H1 (cell line): ENCODE results near the gene HOXD10. TPM values are rescaled to one million over a fixed set of nuclear protein-coding genes. Genes with fewer than 3 reads are reported as not detected.

Experiments used
- CTCF ChIA-PET: fragments of 300-600 bp; sonication (Branson Sonifier 250); formaldehyde crosslinking; loops from one replicate; lab custom pipeline; 2021; ENCODE audit not compliant: partially characterized antibody; lab: Charles Lee
- POLR2A ChIA-PET: fragments of 300-600 bp; sonication (Branson Sonifier 250); formaldehyde crosslinking; loops from one replicate; lab custom pipeline; 2021; ENCODE audit warnings: inconsistent platforms; ENCODE audit not compliant: partially characterized antibody; lab: Charles Lee
- DNase-seq, 2 experiments: peaks; one replicate each; pipeline versions ENCODE4 v3.0.0 to v3.0.0-alpha.2; 2010 to 2022; ENCODE audit warnings: low spot score in 2 of 2, low read depth in 1 of 2, mixed read lengths in 1 of 2
- FAIRE-seq: peaks from 2 replicates; lab custom pipeline; 2011; peaks lifted over from hg19 to GRCh38; lab: Jason Lieb, UNC
- H2AFZ ChIP-seq: 2 replicates; pipeline ENCODE4 v1.8.1; 2012; ENCODE audit warnings: low read length, inconsistent platforms
- H2AK5ac ChIP-seq: 2 replicates; pipeline ENCODE4 v1.6.1; 2013; ENCODE audit warnings: low read depth, low read length
- H2BK120ac ChIP-seq: replicated peaks from 2 replicates; pipeline ENCODE3; 2013; ENCODE audit warnings: low read depth, low read length, inconsistent platforms
- H2BK12ac ChIP-seq: 2 replicates; pipeline ENCODE4 v1.6.1; 2013; ENCODE audit warnings: low read depth, low read length
- H2BK15ac ChIP-seq: 2 replicates; pipeline ENCODE4 v1.6.1; 2013; ENCODE audit warnings: low read length
- H2BK20ac ChIP-seq: 2 replicates; pipeline ENCODE4 v1.6.1; 2013; ENCODE audit warnings: low read length
- H2BK5ac ChIP-seq: 2 replicates; pipeline ENCODE4 v1.6.1; 2013; ENCODE audit warnings: low read depth, low read length
- H3K14ac ChIP-seq: 2 replicates; pipeline ENCODE4 v1.6.1; 2013; ENCODE audit warnings: inconsistent platforms; ENCODE audit not compliant: insufficient read length
- H3K18ac ChIP-seq: 2 replicates; pipeline ENCODE4 v1.6.1; 2013; ENCODE audit warnings: low read length; ENCODE audit errors: extremely low read depth
- H3K23ac ChIP-seq: 2 replicates; pipeline ENCODE4 v1.6.1; 2013; ENCODE audit warnings: inconsistent platforms; ENCODE audit not compliant: insufficient read length
- H3K23me2 ChIP-seq: 2 replicates; pipeline ENCODE4 v1.6.1; 2013; ENCODE audit warnings: low read depth, low read length
- H3K27ac ChIP-seq: 2 replicates; pipeline ENCODE4 v1.6.1; 2011; ENCODE audit warnings: low read depth, low read length, inconsistent platforms
- H3K27me3 ChIP-seq, 4 experiments: replicated peaks in 1 of 4; 1 replicate in 1 of 4; 2 replicates in 3 of 4; pipeline versions ENCODE4 v1.6.1 to v1.8.1; 2011 to 2013; ENCODE audit warnings: low read length in 3 of 4, mild to moderate bottlenecking in 3 of 4, inconsistent platforms in 2 of 4, mixed read lengths in 2 of 4, moderate library complexity in 1 of 4; ENCODE audit not compliant: control insufficient read depth in 3 of 4, insufficient read depth in 3 of 4; ENCODE audit errors: extremely low read depth in 1 of 4
- H3K36me3 ChIP-seq, 4 experiments: 2 replicates each; pipeline versions ENCODE4 v1.6.1 to v1.8.1; 2011 to 2013; ENCODE audit warnings: mild to moderate bottlenecking in 4 of 4, low read length in 3 of 4, moderate library complexity in 2 of 4, control low read depth in 1 of 4, inconsistent platforms in 1 of 4; ENCODE audit not compliant: insufficient read depth in 4 of 4, control insufficient read depth in 2 of 4
- H3K4ac ChIP-seq: replicated peaks from 2 replicates; pipeline ENCODE3; 2013; ENCODE audit warnings: low read length, low read depth, mixed read lengths, inconsistent platforms; ENCODE audit not compliant: insufficient read length
- H3K4me1 ChIP-seq, 4 experiments: replicated peaks in 1 of 4; 1 replicate in 1 of 4; 2 replicates in 3 of 4; pipeline versions ENCODE4 v1.6.1 to v1.8.1; 2011 to 2013; ENCODE audit warnings: low read length in 3 of 4, inconsistent platforms in 2 of 4, mixed read lengths in 1 of 4; ENCODE audit not compliant: insufficient read depth in 4 of 4, control insufficient read depth in 3 of 4
- H3K4me2 ChIP-seq, 2 experiments: 2 replicates each; pipeline versions ENCODE4 v1.6.1 to v1.8.1; 2011 to 2013; ENCODE audit warnings: low read depth in 2 of 2, low read length in 2 of 2, control low read depth in 1 of 2, inconsistent platforms in 1 of 2, mild to moderate bottlenecking in 1 of 2; ENCODE audit not compliant: insufficient read depth in 1 of 2
- H3K4me3 ChIP-seq, 4 experiments: fragments of 200-600, 300-600 bp in 1 of 4; sonication (generic), shearing (Covaris generic), sonication (Bioruptor Twin) in 1 of 4; 2 replicates each; pipeline versions ENCODE4 v1.5.1 to v1.8.1; 2011 to 2016; ENCODE audit warnings: low read length in 4 of 4, low read depth in 3 of 4, control low read depth in 2 of 4, inconsistent platforms in 2 of 4, mild to moderate bottlenecking in 2 of 4, mixed read lengths in 1 of 4, moderate library complexity in 1 of 4; ENCODE audit not compliant: insufficient read depth in 2 of 4; ENCODE audit errors: extremely low read depth in 1 of 4
- H3K56ac ChIP-seq: replicated peaks from 2 replicates; pipeline ENCODE3; 2013; ENCODE audit warnings: low read depth, mild to moderate bottlenecking, mixed read lengths, low read length, inconsistent platforms; ENCODE audit not compliant: insufficient read length
- H3K79me1 ChIP-seq: 2 replicates; pipeline ENCODE4 v1.6.1; 2013; ENCODE audit warnings: low read depth, low read length, control low read depth
- H3K79me2 ChIP-seq, 2 experiments: 2 replicates each; pipeline versions ENCODE4 v1.6.1 to v1.8.1; 2012 to 2013; ENCODE audit warnings: low read length in 2 of 2, mild to moderate bottlenecking in 2 of 2, inconsistent platforms in 1 of 2; ENCODE audit not compliant: insufficient read depth in 2 of 2, control insufficient read depth in 1 of 2
- H3K9ac ChIP-seq, 4 experiments: replicated peaks in 1 of 4; 1 replicate in 1 of 4; 2 replicates in 3 of 4; pipeline versions ENCODE4 v1.6.1 to v1.8.1; 2011 to 2013; ENCODE audit warnings: low read depth in 3 of 4, low read length in 3 of 4, control low read depth in 2 of 4, mild to moderate bottlenecking in 2 of 4, moderate library complexity in 2 of 4, inconsistent platforms in 1 of 4; ENCODE audit errors: extremely low read depth in 1 of 4
- H3K9me3 ChIP-seq, 2 experiments: 2 replicates each; pipeline versions ENCODE4 v1.6.1 to v1.8.1; 2012 to 2013; ENCODE audit warnings: mild to moderate bottlenecking in 2 of 2, moderate library complexity in 2 of 2, control low read depth in 1 of 2, inconsistent platforms in 1 of 2, low read depth in 1 of 2, low read length in 1 of 2, mixed read lengths in 1 of 2; ENCODE audit not compliant: insufficient read depth in 2 of 2
- H4K20me1 ChIP-seq, 2 experiments: replicated peaks in 1 of 2; 2 replicates each; pipeline versions ENCODE3 to v1.8.1; 2011 to 2013; ENCODE audit warnings: inconsistent platforms in 2 of 2, low read length in 2 of 2, mild to moderate bottlenecking in 1 of 2; ENCODE audit not compliant: insufficient read depth in 2 of 2, control insufficient read depth in 1 of 2
- H4K5ac ChIP-seq: 2 replicates; pipeline ENCODE4 v1.6.1; 2013; ENCODE audit warnings: low read length, low read depth, mixed read lengths, inconsistent platforms; ENCODE audit not compliant: insufficient read length
- H4K8ac ChIP-seq: 2 replicates; pipeline ENCODE4 v1.8.0; 2013; ENCODE audit warnings: mild to moderate bottlenecking, moderate library complexity, low read length, inconsistent platforms; ENCODE audit not compliant: insufficient read depth; ENCODE audit errors: extremely low read depth
- H4K91ac ChIP-seq: replicated peaks from 2 replicates; pipeline ENCODE3; 2013; ENCODE audit warnings: low read length, mixed read lengths, inconsistent platforms; ENCODE audit not compliant: insufficient read length
- BACH1 ChIP-seq: IDR thresholded peaks from 2 replicates; pipeline ENCODE4 v1.6.1; 2012; ENCODE audit warnings: low read length, improper control_type of control experiment
- CBX8 ChIP-seq: fragments of 300-800, 300-1000 bp; sonication (generic); IDR thresholded peaks from 2 replicates; pipeline ENCODE4 v1.7.1; 2016; ENCODE audit warnings: low read depth, low read length, borderline replicate concordance
- EZH2 ChIP-seq: fragments of 200-600 bp; sonication (generic); IDR thresholded peaks from 2 replicates; pipeline ENCODE4 v1.7.1; 2012; ENCODE audit warnings: low read depth, mild to moderate bottlenecking, moderate library complexity, low read length, inconsistent platforms; ENCODE audit not compliant: severe bottlenecking
- GTF2F1 ChIP-seq: IDR thresholded peaks from 2 replicates; pipeline ENCODE4 v1.6.1; 2012; ENCODE audit warnings: low read depth, low read length, improper control_type of control experiment, borderline replicate concordance
- RNF2 ChIP-seq: fragments of 200-900, 300-1000 bp; sonication (generic); IDR thresholded peaks from 2 replicates; pipeline ENCODE4 v1.7.1; 2016; ENCODE audit warnings: borderline replicate concordance, low read depth, mild to moderate bottlenecking, antibody characterized with exemption, low read length; ENCODE audit not compliant: poor library complexity, severe bottlenecking; ENCODE audit errors: missing control alignments
- SUZ12 ChIP-seq: fragments of 200-600 bp; sonication (generic); IDR thresholded peaks from 2 replicates; pipeline ENCODE4 v1.6.1; 2012; ENCODE audit warnings: mild to moderate bottlenecking, inconsistent platforms, low read length, moderate library complexity, mixed read lengths
- TBP ChIP-seq: IDR thresholded peaks from 2 replicates; pipeline ENCODE4 v1.6.1; 2011; ENCODE audit warnings: low read depth, low read length, improper control_type of control experiment
- WGBS, 2 experiments: shearing (Covaris generic) in 1 of 2; methylation state at CpG; one replicate each; pipeline versions ENCODE4 v1.1.6 to v1.1.7; 2013 to 2015; ENCODE audit warnings: low lambda C conversion rate in 2 of 2, mixed read lengths in 2 of 2, inconsistent platforms in 1 of 2, low coverage in 1 of 2, missing lambda C conversion rate in 1 of 2; ENCODE audit not compliant: insufficient replicate concordance in 2 of 2, insufficient coverage in 1 of 2, insufficient read length in 1 of 2; ENCODE audit errors: extremely low coverage in 1 of 2, missing lambda C conversion rate in 1 of 2; 5-methylcytosine and 5-hydroxymethylcytosine counted together
- polyA plus RNA-seq, 7 experiments: library from polyadenylated mRNA; depleted of rRNA in 3 of 7; stranded (reverse) in 5 of 7; unstranded in 2 of 7; fragments of >200 nt in 5 of 7; fragments of 200-250 nt in 2 of 7; gene quantifications; 1 replicate in 5 of 7; 2 replicates in 1 of 7; 4 replicates in 1 of 7; pipeline versions ENCODE4 v1.2.1 to v1.2.3, GENCODE V29; 2011 to 2013; ENCODE audit warnings: missing spikeins in 2 of 7, mixed read lengths in 2 of 7
- total RNA-seq: library from RNA; stranded (reverse); fragmentation: NEBNext Ultra II Directional; extraction: Animal tissue kit (Norgen Biotek cat#: 25700); gene quantifications from 2 replicates; pipeline ENCODE4 v1.2.1, GENCODE V29; 2021

The HOXD10 gene
- total and polyA plus RNA-seq, 2 of the 8 experiments (the other 6 are each of a cell fraction or from before 2014, with no cell fraction given): not detected

GRCh38 chr2:176147210-176147799, 30.7 kb downstream of the HOXD10 start:
- Histone ChIP-seq H2BK20ac (no peak overlapping the region), H3K18ac (no peak overlapping the region), H2BK15ac (no peak overlapping the region), H4K20me1 (peaks cover 15 to 27% of the 10 kb centered on the region in 2 experiments), H2BK12ac (no peak overlapping the region), H2BK5ac (no peak overlapping the region), H3K79me1 (no peaks in the 10 kb centered on the region), H3K4me1 (peaks cover 0 to 8% (median under 1%) of the 10 kb centered on the region in 4 experiments; a peak in 3 of 7 replicates), H2AFZ (no peak overlapping the region), H3K23ac (no peak overlapping the region), H2AK5ac (no peak overlapping the region), H4K8ac (no peak overlapping the region), H3K4me2 (peak overlapping the region in 1 of 2 experiments; percentile 29; a peak in 1 of 4 replicates), H3K23me2 (peaks cover 2% of the 10 kb centered on the region; the same call in 1 of the 2 replicates), H3K27me3 (peaks cover 94 to 100% (median 99%) of the 10 kb centered on the region in 4 experiments), H3K4me3 (no peak overlapping the region), H3K36me3 (peaks cover 0 to 11% (median 0%) of the 10 kb centered on the region in 4 experiments; a peak in 1 of 8 replicates), H4K5ac (no peak overlapping the region), H4K91ac (no peak overlapping the region), H3K9ac (no peak overlapping the region), H3K56ac (no peak overlapping the region), H3K4ac (no peak overlapping the region), H3K79me2 (no peaks in the 10 kb centered on the region), H2BK120ac (no peak overlapping the region), H3K9me3 (no peaks in the 10 kb centered on the region; a peak in 1 of 4 replicates), H3K27ac (no peak overlapping the region), H3K14ac (no peak overlapping the region)
- POLR2A ChIA-PET: no interaction called here
- CTCF ChIA-PET: interaction anchor here (0.8 to 9.2 kb wide), 7 partner anchors 7 to 492 kb away, joined by 3 to 119 read pairs (median 5); no protein-coding TSS in a partner anchor
- 22% methylated on average over 28 of the region's 32 CpGs; no CpG with 5 or more reads in 1 of the 2 experiments for WGBS, 2 experiments
- TF ChIP-seq TBP (no peak), EZH2 (peak; percentile 95), SUZ12 (peak; percentile 90), GTF2F1 (no peak), CBX8 (0 out of 2 replicates have a peak, but pooled peaks have one; percentile 61), BACH1 (0 out of 2 replicates have a peak, but pooled peaks have one; percentile 15), RNF2 (peak; percentile 91)
- DNase-seq: no peak
- FAIRE-seq: no peak
